ENCODE measurements around the gene UBE2K. TPM values are rescaled to one million over a fixed set of nuclear protein-coding genes. Genes with fewer than 3 reads are reported as not detected.
"Not testable (repeated sequence)": the region's sequence is repeated elsewhere in the genome, so short reads cannot be mapped to it uniquely, and the experiment has no call there.

The UBE2K gene
- total RNA-seq, 1 donor: 27.7 TPM

DNA sequence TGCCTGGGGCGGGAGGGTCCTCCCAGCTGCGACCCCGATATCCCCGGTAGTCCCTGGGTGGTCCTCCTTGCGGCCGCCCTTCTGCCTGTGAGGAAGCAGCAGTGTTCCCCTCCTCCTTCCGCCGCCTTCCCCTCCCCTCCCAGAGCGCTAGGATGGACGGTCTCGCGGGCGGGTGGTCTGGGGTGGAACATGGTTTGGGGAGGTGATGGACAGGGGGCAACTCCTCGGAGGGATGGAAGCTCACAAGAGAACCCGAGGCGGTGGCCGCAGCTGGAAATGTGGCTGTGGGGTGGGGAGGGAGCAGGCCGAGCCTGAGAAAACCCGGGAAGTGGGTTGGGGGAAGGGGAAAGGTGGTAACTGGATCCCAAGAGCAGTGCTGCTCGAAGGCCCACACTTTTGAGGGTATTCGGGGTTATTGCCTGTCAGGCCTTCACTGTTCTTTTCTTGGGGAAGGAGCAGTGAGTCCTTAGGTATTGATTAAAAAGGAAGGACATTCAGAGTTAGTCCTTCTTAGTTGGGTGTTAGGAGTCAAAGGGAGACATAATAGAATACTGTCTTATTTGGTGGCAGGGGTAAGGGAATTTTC is 581 bp downstream of the UBE2K start:
- TF ChIP-seq, protein P1, sequence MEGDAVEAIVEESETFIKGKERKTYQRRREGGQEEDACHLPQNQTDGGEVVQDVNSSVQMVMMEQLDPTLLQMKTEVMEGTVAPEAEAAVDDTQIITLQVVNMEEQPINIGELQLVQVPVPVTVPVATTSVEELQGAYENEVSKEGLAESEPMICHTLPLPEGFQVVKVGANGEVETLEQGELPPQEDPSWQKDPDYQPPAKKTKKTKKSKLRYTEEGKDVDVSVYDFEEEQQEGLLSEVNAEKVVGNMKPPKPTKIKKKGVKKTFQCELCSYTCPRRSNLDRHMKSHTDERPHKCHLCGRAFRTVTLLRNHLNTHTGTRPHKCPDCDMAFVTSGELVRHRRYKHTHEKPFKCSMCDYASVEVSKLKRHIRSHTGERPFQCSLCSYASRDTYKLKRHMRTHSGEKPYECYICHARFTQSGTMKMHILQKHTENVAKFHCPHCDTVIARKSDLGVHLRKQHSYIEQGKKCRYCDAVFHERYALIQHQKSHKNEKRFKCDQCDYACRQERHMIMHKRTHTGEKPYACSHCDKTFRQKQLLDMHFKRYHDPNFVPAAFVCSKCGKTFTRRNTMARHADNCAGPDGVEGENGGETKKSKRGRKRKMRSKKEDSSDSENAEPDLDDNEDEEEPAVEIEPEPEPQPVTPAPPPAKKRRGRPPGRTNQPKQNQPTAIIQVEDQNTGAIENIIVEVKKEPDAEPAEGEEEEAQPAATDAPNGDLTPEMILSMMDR (IDR thresholded peaks at IDR 0.05; ENCODE audit: insufficient read depth, low read length): no peak
- H3K4me3 ChIP-seq (ENCODE audit: low read depth, low read length): peak overlapping the region; percentile 92
- peak; percentile 22 for DNase-seq (ENCODE audit: low read depth)

- TF ChIP-seq, protein P1 (IDR thresholded peaks at IDR 0.05; ENCODE audit: insufficient read depth, low read length): no peak
- peak overlapping the region; percentile 92 for H3K4me3 ChIP-seq (ENCODE audit: low read depth, low read length)
- peak; percentile 39 for DNase-seq (ENCODE audit: low read depth)
Observed at GRCh38 chr4:39699687-39700409, 1.9 kb downstream of the UBE2K start.

GRCh38 chr4:39700554-39700953 is 2.6 kb downstream of the UBE2K start:
- no peak for DNase-seq (ENCODE audit: low read depth)
- peak overlapping the region; percentile 37 for H3K4me3 ChIP-seq (ENCODE audit: low read depth, low read length)
- TF ChIP-seq, protein P1 (IDR thresholded peaks at IDR 0.05; ENCODE audit: insufficient read depth, low read length): no peak

DNA sequence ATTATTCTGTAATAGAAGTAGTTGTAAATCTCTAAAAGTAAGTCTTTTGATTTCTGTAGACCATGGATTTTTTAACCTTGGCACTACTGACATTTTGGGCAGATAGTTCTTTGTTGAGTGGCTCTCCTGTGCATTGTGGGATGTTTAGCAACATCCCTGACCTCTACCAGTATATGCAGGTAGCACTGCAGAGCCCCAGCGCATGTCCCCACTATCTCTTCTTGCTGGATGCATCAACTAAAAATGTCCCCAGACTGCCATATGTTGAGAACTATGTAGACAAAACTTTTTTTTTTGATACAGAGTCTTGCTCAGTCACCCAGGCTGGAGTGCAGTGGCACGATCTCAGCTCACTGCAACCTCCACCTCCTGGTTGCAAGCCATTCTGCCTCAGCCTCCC is 4.8 kb downstream of the UBE2K start:
- H3K4me3 ChIP-seq (ENCODE audit: low read depth, low read length): no peak overlapping the region
- no peak for DNase-seq (ENCODE audit: low read depth)
- TF ChIP-seq, protein P1 (IDR thresholded peaks at IDR 0.05; ENCODE audit: insufficient read depth, low read length): no peak

GRCh38 chr4:39704789-39705188 is 6.9 kb downstream of the UBE2K start:
- not testable (repeated sequence) for DNase-seq (ENCODE audit: low read depth); H3K4me3 ChIP-seq (ENCODE audit: low read depth, low read length)

GRCh38 chr4:39706334-39706733 is 8.4 kb downstream of the UBE2K start:
- DNase-seq (ENCODE audit: low read depth): peak; percentile 88
- H3K4me3 ChIP-seq (ENCODE audit: low read depth, low read length): no peak overlapping the region
- TF ChIP-seq, protein P1 (IDR thresholded peaks at IDR 0.05; ENCODE audit: insufficient read depth, low read length): no peak

DNA sequence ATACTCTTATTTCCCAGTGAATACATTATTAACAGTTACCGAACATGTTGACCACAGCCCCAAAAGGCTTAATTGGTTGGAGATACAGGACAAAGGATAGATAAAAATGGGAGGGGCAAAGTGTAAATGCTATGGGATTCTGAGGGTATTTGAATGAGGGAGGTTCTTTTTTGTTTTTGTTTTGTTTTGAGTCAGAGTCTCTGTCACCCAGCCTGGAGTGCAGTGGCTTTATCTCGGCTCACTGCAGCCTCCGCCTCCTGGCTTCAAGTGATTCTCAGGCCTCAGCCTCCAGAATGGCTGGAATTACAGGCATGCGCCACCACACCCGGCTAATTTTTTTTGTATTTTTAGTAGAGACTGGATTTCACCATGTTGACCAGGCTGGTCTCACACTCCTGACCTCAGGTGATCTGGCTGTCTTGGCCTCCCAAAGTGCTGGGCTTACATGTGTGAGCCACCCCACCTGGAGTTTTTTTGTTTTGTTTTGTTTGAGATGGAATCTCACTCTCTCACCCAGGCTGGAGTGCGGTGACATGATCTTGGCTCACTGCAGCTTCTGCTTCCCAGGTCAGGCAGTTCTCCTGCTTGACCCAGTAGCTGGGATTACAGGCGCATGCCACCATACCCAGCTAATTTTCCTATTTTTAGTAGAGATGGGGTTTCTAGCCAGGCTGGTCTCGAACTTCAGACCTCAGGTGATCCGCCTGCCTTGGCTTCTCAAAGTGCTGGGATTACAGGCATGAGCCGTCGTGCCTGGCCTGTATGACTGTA is 9.0 kb downstream of the UBE2K start:
- peak; percentile 63 for DNase-seq (ENCODE audit: low read depth)
- no peak overlapping the region for H3K4me3 ChIP-seq (ENCODE audit: low read depth, low read length)
- TF ChIP-seq, protein P1 (IDR thresholded peaks at IDR 0.05; ENCODE audit: insufficient read depth, low read length): no peak
